Gastroesophageal sphincter (tissue), 4 donors: ENCODE measurements around the gene CD27. TPM values are rescaled to one million over a fixed set of nuclear protein-coding genes. Genes with fewer than 3 reads are reported as not detected.

Source experiments
- ATAC-seq: fragments of 150-250 bp; one replicate; pipeline ENCODE4 v1.9.1; 2016; ENCODE audit warnings: mild to moderate bottlenecking, moderate library complexity
- H3K27ac ChIP-seq, 4 donors: fragments of 200-600 bp; sonication (generic) in 3 of 4; 1 replicate in 3 of 4; 2 replicates in 1 of 4; pipeline ENCODE4 v1.5.1; 2016 to 2019
- H3K27me3 ChIP-seq: fragments of 200-600 bp; sonication (generic); one replicate; pipeline ENCODE4 v1.5.1; 2019
- H3K36me3 ChIP-seq, 2 donors: fragments of 200-600 bp; sonication (generic); one replicate each; pipeline ENCODE4 v1.5.1; 2019; ENCODE audit warnings: control low read depth in 1 of 2
- H3K4me1 ChIP-seq, 3 donors: fragments of 200-600 bp; sonication (generic); 1 replicate in 2 of 3; 2 replicates in 1 of 3; pipeline ENCODE4 v1.5.1; 2016 to 2019; ENCODE audit warnings: control low read depth in 2 of 3
- H3K4me3 ChIP-seq, 2 donors: fragments of 200-600 bp; sonication (generic); one replicate each; pipeline ENCODE4 v1.5.1; 2019; ENCODE audit warnings: mild to moderate bottlenecking in 1 of 2, moderate library complexity in 1 of 2
- H3K9me3 ChIP-seq, 3 donors: fragments of 200-600 bp; sonication (generic); one replicate each; pipeline ENCODE4 v1.5.1; 2017 to 2019; ENCODE audit warnings: control low read depth in 2 of 3
- CTCF ChIP-seq, 4 experiments: fragments of 200-600 bp in 2 of 4; fragments of 450-650 bp in 2 of 4; sonication (generic) in 1 of 4; IDR thresholded peaks; one replicate each; pipeline ENCODE4 v1.5.1; 2017 to 2019; ENCODE audit warnings: antibody characterized with exemption in 4 of 4, mild to moderate bottlenecking in 2 of 4, moderate library complexity in 2 of 4
- EP300 ChIP-seq: sonication (generic); formaldehyde crosslinking; IDR thresholded peaks from one replicate; pipeline ENCODE4 v1.6.1; 2017; ENCODE audit warnings: antibody characterized with exemption, mild to moderate bottlenecking
- POLR2A ChIP-seq, 2 donors: fragments of 450-650 bp; IDR thresholded peaks; one replicate each; pipeline ENCODE4 v1.6.1; 2017; ENCODE audit warnings: antibody characterized with exemption in 2 of 2, mild to moderate bottlenecking in 2 of 2, moderate library complexity in 1 of 2
- POLR2AphosphoS5 ChIP-seq: sonication (generic); formaldehyde crosslinking; IDR thresholded peaks from one replicate; pipeline ENCODE4 v1.6.1; 2017; ENCODE audit warnings: antibody characterized with exemption
- WGBS, 2 donors: methylation state at CpG; one replicate each; pipeline ENCODE4 v1.1.5; 2018; ENCODE audit warnings: low coverage in 1 of 2; 5-methylcytosine and 5-hydroxymethylcytosine counted together
- total RNA-seq, 4 donors: library from RNA; depleted of rRNA; stranded (reverse); fragments of >200 nt; gene quantifications; one replicate each; pipeline ENCODE4 v1.1.0, GENCODE V29; 2016

Gene CD27
- total RNA-seq, 4 donors from 2014 or later = 0.45 to 0.89 TPM; not detected in 2

DNA sequence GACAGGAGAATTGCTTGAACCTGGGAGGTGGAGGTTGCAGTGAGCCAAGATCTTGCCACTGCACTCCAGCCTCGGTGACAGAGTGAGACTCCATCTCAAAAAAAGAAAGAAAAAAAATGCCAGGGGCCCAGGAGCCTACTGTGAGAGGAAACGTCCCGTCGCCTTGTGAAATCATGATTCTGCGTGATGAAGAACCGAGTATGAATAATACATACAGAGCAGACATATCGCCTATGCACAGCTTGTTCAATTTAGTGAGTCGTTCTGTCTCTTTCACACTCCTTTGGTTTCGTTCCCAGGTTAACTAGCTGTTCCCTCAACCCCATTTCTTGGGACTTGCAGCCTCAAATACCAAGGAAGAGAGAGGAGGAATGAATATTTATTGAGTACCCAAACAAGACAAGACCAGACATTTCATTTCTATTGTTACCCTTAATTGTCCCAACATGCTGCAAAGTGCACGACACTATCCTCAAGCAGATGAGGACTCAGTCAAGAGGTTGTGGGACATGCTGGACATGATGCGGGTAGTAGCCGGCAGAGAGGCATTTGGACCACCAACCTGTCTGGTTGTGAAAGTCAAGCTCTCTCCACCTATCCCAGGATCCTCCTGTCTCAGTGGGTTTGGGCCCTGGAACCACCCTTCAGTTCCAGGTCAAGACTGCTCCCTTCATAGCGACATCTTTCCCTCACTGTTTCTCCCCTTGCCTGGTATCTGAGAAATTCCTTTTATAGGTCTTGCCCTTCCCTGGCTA lies 8.6 kb upstream of the CD27 start:
- no peak overlapping the region for H3K27ac ChIP-seq
- no peaks in the 10 kb centered on the region for H3K27me3 ChIP-seq
- H3K9me3 ChIP-seq = no peaks in the 10 kb centered on the region
- ATAC-seq = no peak
- H3K4me1 ChIP-seq = peaks cover 0 to 6% (median 3%) of the 10 kb centered on the region in 3 donors
- TF ChIP-seq CTCF (IDR thresholded peaks at IDR 0.05) = no peak
- TF ChIP-seq EP300 = no peak
- TF ChIP-seq POLR2AphosphoS5 = no peak
- no peak for TF ChIP-seq POLR2A (IDR thresholded peaks at IDR 0.05)
- H3K4me3 ChIP-seq = no peak overlapping the region
- WGBS, 2 donors = 83 to 94% methylated on average over 10 to 13 of the region's 13 CpGs
- peaks cover 0 to 17% of the 10 kb centered on the region in 2 donors for H3K36me3 ChIP-seq

DNA sequence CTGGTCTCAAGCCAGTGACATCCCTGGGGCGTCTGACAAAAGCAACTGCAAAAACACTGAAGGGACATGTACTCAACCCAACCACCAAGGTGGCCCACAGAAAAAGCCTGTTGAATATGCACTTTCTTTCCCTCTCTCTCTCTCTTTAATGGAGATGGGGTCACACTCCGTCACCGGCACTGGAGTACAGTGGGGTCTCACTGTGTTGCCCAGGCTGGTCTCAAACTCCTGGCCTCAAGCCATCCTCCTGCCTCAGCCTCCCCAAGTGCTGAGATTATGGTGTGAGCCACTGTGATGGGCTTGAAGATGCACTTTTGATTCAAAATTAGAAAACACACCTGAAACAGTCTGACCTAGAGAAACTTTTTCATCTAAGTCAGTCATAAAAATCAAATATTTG lies 7.2 kb upstream of the CD27 start:
- peaks cover 0 to 24% of the 10 kb centered on the region in 2 donors for H3K36me3 ChIP-seq
- WGBS, 2 donors = 68 to 83% methylated on average over 2 to 3 of the region's 3 CpGs
- H3K9me3 ChIP-seq = no peaks in the 10 kb centered on the region
- no peak overlapping the region for H3K4me3 ChIP-seq
- H3K27ac ChIP-seq = no peak overlapping the region
- TF ChIP-seq CTCF (IDR thresholded peaks at IDR 0.05) (no peak), POLR2AphosphoS5 (no peak), POLR2A (IDR thresholded peaks at IDR 0.05) (no peak), EP300 (no peak)
- no peaks in the 10 kb centered on the region for H3K27me3 ChIP-seq
- no peaks in the 10 kb centered on the region for H3K4me1 ChIP-seq
- ATAC-seq = no peak

DNA sequence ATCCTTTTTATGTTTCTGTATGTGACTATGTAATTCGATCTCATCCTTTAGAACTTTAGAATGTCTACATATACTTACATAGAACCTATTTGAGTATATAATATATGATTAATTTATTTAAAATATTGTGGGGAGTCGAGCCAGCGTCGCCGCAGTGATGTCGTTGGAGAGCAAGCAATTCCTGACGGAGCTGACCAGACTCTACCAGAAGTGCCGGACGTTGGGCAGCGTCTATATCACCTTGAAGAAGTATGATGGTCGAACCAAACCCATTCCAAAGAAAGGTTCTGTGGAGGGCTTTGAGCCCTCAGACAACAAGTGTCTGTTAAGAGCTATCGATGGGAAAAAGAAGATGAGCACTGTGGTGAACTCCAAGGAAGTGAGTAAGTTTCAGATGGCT lies 6.4 kb upstream of the CD27 start:
- TF ChIP-seq EP300 (no peak), CTCF (IDR thresholded peaks at IDR 0.05) (no peak), POLR2A (IDR thresholded peaks at IDR 0.05) (no peak), POLR2AphosphoS5 (no peak)
- no peak for ATAC-seq
- no peak overlapping the region for H3K27ac ChIP-seq
- no peak overlapping the region for H3K4me3 ChIP-seq
- no peaks in the 10 kb centered on the region for H3K9me3 ChIP-seq
- peaks cover 0 to 32% of the 10 kb centered on the region in 2 donors for H3K36me3 ChIP-seq
- no peaks in the 10 kb centered on the region for H3K27me3 ChIP-seq
- 80 to 87% methylated on average over 10 to 12 of the region's 12 CpGs for WGBS, 2 donors
- H3K4me1 ChIP-seq = no peaks in the 10 kb centered on the region

GRCh38 chr12:6440391-6440790 lies 4.4 kb upstream of the CD27 start:
- Histone ChIP-seq H3K4me1 (no peaks in the 10 kb centered on the region), H3K27me3 (no peaks in the 10 kb centered on the region), H3K9me3 (no peaks in the 10 kb centered on the region), H3K4me3 (no peak overlapping the region), H3K27ac (no peak overlapping the region), H3K36me3 (peaks cover 0 to 52% of the 10 kb centered on the region in 2 donors)
- ATAC-seq = no peak
- WGBS, 2 donors = 32 to 48% methylated on average over 1 of the region's 1 CpG
- TF ChIP-seq EP300 = no peak
- no peak for TF ChIP-seq CTCF (IDR thresholded peaks at IDR 0.05)
- no peak for TF ChIP-seq POLR2AphosphoS5
- no peak for TF ChIP-seq POLR2A (IDR thresholded peaks at IDR 0.05)

DNA sequence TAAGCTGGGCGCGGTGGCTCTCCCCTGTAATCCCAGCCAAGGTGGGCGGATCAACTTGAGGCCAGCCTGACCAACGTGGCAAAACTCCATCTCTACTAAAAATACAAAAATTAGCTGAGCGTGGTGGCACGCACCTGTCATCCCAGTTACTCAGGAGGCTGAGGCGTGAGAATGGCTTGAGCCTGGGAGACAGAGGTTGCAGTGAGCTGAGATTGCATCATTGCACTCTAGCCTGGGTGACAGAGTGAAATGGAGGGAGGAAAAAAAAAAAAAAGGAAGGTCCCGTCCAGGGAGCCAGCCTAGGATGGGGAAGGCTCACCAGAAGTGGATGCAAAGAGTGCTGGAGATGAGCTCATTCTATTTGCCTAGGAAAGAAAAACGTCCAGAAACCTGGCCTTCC lies 1.9 kb upstream of the CD27 start:
- Histone ChIP-seq H3K4me1 (no peaks in the 10 kb centered on the region), H3K4me3 (no peak overlapping the region), H3K27me3 (no peaks in the 10 kb centered on the region), H3K36me3 (peaks cover 0 to 77% of the 10 kb centered on the region in 2 donors), H3K9me3 (no peaks in the 10 kb centered on the region), H3K27ac (no peak overlapping the region)
- no peak for ATAC-seq
- TF ChIP-seq POLR2AphosphoS5 (no peak), EP300 (no peak), CTCF (IDR thresholded peaks at IDR 0.05) (no peak), POLR2A (IDR thresholded peaks at IDR 0.05) (no peak)
- 20 to 33% methylated on average over 1 of the region's 9 CpGs for WGBS, 2 donors
